T-helper 22 cell (primary cell): Measurements from ENCODE around the gene CES3.

Source experiments
- DNase-seq: peaks from one replicate; pipeline ENCODE4 v3.0.0-alpha.2; 2020; ENCODE audit warnings: low read depth

CES3 gene

DNA sequence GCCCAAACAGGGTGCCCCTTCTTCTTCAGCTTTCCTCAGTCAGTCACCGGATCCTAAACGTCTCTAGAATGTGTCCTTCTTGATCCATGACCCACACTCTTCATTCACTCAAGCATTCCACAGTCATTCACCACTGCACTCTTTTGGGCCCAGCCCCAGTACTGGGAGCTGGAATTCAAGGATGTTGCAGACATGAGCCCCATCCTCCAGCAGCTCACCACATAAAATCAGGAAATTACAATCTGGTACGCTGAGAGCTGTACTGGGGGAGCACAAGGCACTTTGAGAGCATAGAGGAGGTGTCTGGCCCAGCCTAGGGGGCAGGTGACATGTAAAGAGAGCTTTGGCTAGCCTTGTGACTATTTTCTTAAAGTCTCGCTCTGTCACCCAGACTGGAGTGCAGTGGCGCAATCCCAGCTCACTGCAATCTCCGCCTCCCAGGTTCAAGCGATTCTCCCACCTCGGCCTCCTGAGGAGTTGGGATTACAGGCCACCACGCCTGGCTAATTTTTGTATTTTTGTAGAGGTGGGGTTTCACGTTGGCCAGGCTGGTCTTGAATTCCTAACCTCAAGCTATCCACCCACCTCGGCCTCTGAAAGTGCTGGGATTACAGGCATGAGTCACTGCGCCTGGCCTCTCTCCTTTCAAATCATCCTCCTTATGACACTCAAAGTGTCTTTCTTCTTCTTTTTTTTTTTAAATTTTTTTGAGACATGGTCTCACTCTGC lies 46.0 kb downstream of the CES3 start:
- no peak for DNase-seq

DNA sequence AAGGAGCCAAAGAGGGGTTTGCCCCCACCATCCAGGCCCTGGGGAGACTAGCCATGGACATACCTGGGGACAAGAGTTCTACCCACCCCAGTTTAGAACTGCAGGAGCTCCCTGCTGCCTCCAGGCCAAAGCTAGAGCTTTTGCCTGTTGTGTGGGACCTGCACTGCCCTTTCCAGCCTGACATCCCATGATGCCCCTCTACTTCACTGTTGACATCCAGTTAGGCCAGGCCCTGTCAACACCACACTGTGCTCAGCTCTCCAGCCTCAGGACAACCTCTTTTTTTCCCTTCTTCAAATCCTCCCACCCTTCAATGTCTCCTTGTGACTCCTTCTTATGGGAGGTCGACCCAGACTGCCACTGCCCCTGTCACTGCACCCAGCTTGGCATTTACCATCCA lies 48.1 kb downstream of the CES3 start:
- no peak for DNase-seq

DNA sequence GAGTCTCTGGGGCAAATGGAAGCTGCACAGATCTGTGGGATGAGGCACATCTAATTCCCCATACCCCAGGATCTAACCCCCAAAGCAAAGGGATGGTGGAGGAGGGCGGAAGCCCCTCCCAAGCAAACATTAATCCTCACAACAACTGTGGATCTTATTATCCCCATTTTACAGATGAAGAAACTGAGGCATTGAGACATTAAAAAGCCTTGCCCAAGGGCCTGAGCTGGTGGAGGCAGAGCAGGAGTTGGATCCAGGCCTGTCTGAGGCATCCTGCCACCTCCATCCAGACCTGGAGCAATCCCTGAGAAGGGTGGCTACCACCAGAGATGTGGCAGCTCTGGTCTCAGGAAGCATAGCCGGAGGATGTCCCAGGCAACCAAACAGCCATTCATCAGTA lies 50.2 kb downstream of the CES3 start:
- no peak for DNase-seq

DNA sequence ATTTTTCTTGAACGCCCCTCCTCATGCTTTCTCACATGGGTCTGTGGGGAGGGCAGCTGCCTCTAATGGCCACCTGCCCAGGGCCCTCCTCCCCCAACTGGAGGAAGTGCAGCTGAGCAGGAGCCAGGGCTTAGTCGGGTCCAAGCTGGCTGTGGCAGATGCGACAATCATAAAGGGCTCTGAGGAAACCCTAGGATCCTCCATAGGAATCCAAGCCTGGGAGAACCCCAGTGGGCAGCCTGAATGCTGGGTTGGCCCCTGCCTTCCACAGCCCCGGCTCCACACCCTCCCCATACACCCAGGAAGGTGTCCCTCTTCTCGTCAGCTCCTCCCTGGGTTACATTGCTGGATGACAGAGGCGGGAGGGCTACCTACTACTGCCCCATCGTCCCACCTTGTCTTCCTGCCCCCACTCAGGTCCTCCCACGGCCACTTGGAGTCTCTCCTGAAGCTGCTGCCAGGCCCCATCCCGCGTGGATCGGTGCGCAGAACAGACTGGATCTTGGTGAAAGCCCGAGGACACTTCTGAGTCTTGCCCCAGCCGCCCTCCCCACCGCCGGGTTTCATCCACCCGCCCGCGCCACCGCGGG lies 52.3 kb downstream of the CES3 start:
- DNase-seq, result no peak

DNA sequence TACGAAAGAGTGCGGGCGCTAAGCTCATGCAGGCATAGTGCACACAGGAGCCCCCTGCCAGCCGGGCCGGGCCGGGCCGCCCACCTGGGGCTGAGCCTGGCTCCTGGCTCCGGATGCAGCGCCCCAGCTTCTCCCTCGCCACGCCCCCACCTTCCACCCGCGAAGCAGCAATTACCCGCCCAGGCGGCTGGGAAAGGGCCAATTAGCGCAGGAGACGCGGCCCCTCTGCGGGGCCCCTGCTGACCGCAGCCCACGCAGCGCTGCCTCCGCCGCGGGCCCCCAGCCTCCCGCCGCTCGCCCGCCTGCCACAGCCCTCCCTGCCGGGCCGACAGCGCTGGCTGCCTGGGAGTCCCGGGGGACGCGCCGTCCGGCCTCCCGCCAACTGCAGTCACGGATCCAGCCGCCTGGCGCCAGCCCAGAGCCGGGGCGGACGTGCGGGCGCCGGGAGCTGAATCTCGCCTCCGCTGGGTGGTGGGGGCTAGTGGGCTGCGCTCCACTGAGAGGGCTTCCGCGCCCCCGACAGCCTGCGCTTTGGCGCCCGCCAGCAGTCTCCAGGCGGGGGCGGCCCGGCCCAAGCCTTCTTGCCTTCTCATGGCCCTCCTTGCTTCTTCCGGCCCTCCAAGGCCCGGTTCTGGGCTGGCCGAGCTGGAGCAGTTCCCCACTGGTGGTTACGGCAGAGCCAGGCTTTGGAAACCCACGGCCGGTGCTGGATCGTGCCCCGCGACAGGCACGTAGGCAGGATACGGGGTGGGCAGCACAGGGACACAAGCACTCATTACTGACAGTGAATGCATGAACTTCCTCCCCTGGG lies 53.0 kb downstream of the CES3 start:
- peak; percentile 73 for DNase-seq

DNA sequence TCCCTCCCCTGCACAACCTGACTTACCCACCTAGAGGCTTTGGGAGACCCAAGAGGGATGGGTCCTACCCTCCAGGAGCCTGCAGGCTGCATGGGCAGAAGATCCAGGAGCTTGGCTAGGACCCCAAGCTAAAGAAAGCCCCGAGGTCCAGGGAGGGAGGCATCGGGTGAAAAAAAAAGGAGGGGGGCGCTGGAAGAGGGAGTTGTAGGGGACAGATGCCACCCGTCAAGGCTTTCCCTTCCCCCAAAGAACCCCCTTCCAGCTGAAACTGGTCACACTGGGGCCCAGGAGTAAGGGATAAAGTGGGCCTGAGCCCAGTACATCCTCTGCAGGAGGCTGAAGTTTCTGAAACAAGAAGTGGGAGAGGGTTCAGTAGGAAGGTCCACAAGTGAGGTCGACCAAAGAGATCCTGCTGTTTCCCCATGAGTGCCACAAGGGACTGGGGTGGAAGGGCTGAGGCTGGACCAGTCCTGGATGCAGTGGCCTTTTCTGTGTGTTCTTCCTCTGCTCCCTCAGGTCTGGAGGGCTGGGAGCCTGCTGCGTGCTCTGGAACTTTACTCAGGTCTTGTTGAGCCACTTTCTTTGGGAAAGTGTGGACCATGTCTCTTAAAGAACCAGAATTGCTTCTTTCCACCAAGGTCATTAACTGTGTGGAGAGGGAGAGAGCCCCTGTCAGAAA lies 53.7 kb downstream of the CES3 start:
- no peak for DNase-seq

DNA sequence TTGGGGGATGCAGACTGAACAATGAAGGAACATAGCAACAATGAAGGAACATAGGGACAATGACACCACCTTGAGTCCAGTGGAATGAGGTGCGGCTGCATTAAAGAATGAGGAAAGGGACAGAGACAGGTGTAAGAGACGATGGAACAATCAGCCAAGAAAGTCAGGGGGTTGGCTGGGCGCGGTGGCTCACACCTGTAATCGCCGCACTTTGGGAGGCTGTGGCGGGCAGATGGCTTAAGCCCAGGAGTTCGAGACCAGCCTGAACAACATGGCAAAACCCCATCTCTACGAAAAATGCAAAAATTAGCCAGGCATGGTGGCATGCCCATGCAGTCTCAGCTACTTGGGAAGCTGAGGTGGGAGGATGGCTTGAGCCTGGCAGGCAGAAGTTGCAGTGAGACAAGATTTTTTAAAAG lies 54.3 kb downstream of the CES3 start:
- DNase-seq, result no peak

DNA sequence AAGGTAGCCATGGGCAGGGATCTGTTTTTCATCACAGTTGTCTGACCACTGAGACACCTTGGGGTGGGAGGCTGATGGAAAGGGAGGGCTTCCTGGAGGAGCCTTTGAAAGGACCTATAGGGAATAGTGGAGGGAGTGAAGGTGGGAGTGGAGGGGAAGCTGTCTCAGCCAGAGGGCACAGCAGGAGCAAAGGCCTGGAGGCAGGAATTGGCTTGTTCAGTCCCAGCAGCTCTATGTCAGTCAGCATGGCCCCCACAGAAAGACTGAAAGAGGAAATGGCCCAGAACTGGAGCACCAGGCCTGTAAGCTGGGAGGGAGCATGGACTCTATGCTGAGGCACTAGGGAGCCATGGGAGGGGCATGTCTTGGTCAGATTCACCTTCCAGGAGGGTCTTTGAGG lies 55.1 kb downstream of the CES3 start:
- DNase-seq, result no peak

DNA sequence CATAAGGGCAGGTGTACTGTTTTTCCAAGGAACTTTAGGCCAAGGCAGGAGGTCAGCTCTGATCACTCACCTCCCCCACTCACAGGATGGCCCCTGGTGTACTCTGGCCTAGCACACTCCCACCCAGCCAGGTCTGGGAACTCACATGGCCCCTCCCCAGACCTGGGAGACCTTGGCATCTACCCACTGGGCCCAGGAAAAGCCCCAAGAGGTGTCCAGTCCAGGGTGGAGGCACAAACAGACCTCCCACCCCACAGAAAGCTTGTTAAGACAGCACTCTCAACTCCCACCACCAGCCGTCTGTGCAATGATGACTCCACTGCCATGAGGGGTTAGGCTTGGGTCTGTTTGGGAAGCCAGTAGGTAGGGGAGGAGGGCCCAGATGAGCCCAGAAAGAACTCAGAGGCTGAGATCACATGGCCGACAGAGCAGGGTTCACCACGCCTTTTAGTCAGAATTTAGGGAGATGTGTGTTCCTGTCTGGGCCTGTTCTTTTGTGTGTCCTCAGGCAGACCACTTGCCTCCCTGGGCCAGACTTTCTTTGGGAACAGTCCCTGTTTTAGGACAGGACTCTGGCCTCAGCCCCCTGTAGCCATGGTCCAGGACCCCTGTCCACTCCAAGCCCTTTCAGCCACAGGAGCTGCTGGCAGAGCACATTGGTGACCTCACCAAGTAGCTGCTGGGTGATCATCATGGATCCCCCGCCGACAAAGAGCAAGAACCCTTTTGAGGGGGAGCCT lies 55.8 kb downstream of the CES3 start:
- no peak for DNase-seq

DNA sequence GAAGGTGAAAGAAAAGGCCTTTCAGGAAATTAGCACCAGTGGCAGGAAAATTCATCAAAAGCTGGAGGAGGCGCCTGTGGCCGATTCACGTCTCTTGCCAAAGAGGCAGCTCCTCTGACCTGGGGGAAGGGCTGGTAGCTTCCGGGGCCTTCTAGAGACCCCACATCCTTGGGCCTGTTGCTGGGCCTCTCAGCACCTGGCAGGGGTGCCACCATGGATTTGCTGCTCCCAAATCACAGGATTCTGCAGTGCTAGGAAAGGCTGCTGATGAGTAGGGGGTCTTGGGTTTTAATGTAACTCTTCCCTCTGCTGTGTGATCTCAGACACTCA lies 56.3 kb downstream of the CES3 start:
- no peak for DNase-seq

DNA sequence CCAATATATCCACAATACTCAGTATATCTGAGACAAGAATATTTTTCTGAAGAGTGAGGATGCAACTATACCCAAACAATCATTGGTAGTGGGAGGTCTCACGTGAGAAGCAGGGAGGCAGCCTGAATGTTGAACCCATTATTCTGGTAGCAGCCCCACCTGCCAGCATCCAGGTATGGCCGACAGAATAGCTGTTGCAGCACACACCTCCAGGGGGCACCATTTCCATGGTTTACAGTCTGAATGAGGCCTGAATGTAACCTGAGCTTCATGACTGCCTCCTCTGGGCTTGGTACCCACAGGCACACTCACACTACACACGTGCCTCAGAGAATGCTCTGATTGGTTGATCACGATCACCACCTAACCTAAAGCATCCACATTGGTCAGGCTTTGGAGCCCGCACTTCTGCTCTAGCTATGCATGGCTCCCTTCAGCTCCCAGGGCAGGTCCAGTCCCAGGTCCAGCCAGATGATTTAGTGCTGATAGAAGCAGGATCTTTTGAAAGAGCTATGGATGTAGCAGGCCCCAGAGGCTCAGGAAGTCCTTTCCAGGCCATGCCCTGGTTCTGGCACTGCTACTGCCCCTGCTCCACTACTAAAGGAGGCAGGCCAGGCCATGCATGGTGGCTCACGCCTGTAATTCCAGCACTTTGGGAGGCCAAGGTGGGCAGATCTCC lies 56.9 kb downstream of the CES3 start:
- peak; percentile 65 for DNase-seq

DNA sequence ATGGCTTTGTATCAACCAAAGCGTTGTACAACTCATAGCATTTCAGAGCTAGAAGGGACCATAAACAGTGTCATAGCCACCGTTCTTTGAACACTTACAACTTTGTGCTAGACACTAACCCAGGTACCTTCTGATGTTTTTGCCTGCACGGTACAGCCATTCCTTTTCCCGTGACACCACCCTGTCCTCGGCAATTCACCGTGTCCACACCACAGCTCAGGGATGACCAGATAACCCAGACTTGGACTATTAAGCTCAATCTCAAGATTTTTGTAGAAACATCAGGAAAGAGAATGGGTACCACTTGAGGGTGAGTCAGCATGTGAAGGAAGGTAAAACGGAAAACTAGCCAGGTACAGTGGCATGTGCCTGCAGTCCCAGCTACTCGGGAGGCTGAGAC lies 58.1 kb downstream of the CES3 start:
- DNase-seq, result no peak

DNA sequence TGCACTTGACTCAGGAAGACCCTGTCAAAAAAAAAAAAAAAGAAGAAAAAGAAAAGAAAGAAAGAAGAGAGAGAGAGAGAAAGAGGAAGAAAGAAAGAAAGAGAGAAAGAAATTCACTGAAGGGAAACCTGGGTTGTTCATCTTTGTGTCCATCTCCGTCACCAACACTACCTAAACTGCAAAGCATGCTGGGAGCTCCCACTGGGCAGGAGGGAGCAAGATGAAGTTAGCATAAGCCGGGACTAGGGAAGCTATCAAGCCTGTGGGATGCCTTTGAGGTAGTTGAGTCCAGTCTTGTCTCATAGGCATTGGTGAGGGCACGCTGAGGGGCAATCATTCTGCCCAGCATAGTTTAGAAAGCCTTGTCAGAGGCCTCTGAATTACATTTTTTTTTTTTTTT lies 60.3 kb downstream of the CES3 start:
- DNase-seq, result no peak

DNA sequence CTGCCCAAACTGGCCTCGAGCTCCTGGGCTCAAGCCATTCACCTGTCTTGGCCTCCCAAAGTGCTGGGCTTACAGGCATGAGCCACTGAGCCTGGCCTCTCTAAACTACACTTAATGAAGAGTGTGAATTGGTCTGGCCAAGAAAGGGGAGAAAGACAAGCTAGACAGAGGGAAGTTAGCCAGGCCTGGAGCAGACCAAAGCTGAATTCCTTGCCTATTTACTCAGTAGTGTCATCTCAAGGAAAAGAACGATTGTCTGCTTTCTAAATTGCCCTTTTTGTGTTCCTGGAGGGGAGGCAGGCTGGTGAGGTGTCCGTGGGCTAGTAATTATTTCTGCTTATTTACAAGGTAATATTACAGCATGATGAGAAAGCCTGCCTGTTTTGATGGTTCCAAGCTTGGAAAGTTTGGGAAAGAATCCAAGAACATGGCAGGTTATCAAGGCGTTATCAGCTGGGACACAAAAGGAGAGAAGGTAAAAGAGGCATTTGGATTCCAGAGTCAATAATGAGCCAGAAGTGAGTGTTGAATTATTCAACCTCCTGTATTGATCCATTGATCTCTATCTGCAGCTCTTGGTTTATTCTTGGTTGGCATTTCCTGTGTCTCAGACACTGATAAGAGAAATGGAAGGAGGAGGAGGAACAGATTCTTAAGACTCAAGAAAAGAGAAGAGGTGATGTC lies 61.6 kb downstream of the CES3 start:
- DNase-seq, result no peak

DNA sequence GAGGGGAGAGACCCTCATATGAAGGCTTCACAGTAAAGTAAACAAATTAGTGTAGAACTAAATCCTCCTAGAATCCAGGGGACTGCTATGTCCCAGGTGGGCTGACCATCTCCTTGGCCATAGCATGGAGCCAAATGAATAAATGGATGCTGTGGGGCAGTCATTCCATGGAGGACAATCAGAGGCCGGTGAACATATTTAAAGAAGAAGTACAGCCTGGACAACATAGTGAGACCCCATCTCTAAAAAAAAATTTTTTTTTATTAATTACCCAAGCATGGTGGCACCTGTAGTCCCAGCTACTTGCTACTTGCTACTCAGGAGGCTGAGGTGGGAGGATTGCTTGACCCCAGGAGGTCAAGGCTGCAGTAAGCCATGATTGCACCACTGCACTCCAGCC lies 62.6 kb downstream of the CES3 start:
- DNase-seq, result no peak
